HG03175 (cell line): ENCODE data around the gene CTNS.

Source experiments
- ATAC-seq: cut with Tn5 transposase; IDR thresholded peaks from one replicate; pipeline ENCODE4 v1.9.1; 2021; ENCODE audit warnings: mild to moderate bottlenecking, moderate library complexity; ENCODE audit not compliant: unreplicated experiment

The CTNS gene

GRCh38 chr17:3636154-3636907 lies at the start of gene CTNS, which contains the start of gene SHPK:
Gene CTNS (plus strand): TSS chr17:3636760. CDS start chr17:3640207, 3,447 bp downstream.
Gene SHPK (minus strand): TSS chr17:3636250. CDS start chr17:3636219, 31 bp downstream.
- ATAC-seq, result peak; percentile 94

GRCh38 chr17:3589784-3590183 lies 46.8 kb upstream of the CTNS start:
- ATAC-seq, result no peak

DNA sequence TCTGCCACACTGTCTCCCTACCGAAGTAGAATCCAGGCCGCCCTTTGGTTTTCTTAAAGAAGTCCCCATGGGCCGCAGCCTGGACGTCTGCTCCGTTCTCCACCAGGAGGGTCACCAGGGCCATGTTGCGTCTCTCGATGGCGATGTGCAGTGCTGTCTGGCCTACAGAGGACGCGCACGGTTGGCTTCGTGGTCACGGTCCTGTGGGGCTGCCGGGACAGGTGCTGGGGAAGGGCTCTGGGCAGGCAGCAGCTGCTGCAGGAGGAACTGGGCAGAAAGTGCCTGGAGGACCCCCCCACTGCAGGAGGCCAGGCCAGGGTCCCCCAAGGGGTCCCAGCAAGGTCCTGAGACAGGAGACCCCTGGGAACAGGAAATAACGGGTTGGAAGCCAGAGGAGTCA lies 46.3 kb upstream of the CTNS start:
- no peak for ATAC-seq

DNA sequence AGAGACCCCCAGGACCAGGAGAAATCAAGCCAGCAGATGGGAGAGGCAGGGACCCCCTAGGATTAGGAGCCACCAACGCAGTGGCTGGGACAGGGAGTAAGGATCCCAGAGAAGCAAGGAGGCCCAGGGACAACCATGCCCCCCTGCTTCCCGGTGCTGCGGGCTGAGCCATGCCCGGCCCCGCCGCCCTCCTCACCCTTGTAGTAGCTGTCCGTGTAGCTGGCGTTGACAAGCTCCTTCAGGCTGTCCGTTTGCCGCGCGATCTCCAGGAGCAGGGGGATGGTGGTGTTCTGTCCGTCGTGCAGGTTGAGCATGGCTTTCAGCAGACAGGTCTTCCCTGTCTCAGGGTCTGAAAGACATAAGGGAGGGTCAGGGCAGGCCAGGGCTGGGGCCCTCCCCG lies 45.8 kb upstream of the CTNS start:
- no peak for ATAC-seq

DNA sequence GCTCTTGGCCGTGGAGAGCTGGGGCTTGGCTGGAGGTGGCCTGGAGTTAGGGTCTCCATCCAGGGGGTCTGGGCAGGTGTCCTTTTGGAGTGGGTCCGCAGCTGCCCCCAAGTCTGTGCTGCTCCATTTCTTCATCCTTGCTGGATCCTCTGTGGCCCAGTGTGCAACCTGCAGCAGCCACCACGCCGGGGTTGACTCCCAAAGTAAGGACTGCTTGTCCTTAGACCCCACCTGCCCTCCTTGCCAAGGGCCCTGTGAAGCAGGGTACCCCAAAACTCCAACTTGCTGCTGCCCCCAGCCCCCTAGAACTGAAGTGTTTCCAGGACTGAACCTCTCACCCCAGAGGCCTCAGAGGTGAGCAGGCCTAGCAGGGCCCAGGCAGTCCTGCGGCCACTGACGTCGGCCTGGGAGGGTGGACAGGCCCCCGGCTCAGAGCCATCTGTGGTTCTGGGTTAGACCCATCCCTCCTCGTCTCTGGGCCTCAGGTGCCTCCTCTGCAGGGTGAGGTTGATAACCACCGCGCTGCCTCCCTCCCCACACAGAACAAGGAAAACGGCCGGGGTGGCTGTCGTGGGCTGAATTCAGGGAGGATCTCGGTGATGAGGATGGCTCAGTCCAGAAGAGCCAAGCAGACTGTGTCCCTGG lies 44.2 kb upstream of the CTNS start:
- no peak for ATAC-seq

- ATAC-seq, result no peak
These were observed 43.2 kb upstream of the CTNS start for GRCh38 chr17:3593384-3593783.

GRCh38 chr17:3594051-3594800 lies 42.3 kb upstream of the CTNS start:
- no peak for ATAC-seq

DNA sequence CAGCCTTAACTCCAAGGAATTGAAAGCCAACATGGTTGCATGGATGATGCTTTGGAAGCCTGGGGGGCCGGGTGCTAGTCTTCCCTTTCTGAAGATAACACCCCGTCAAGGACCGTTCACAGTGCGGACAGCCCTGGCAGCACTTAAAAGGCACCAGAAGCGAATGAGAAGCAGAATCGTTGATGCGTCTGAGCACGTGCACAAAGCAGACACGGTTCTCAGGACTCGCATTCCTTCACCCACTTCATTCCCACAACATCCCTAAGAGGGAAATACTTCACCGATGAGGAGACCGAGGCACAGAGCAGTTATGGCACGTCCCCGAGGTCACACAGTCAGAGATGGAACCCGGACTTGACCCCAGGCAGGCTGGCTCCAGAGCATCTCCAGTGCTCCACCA lies 41.6 kb upstream of the CTNS start:
- ATAC-seq, result no peak

- ATAC-seq, result no peak
These were observed 39.6 kb upstream of the CTNS start for GRCh38 chr17:3596804-3597464.

DNA sequence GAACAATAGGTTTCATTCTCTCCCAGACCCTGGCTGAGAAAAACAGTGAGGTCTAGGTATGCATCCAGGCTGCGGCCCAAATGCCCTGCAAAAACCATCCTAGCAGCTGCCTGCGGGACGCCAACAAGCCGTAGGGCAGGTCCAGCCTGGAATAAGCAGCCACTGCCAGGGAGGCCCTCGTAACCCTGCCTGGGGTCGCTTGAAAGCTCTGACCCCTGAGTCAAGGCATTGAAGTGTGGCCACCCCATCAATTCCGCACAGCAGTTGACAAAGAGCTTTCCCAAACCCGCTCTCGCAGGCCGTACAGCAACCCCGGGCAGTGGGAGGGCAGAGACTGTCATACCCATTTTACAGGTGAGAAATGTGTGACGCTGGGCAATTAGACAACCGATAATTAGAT lies 38.5 kb upstream of the CTNS start:
- no peak for ATAC-seq

DNA sequence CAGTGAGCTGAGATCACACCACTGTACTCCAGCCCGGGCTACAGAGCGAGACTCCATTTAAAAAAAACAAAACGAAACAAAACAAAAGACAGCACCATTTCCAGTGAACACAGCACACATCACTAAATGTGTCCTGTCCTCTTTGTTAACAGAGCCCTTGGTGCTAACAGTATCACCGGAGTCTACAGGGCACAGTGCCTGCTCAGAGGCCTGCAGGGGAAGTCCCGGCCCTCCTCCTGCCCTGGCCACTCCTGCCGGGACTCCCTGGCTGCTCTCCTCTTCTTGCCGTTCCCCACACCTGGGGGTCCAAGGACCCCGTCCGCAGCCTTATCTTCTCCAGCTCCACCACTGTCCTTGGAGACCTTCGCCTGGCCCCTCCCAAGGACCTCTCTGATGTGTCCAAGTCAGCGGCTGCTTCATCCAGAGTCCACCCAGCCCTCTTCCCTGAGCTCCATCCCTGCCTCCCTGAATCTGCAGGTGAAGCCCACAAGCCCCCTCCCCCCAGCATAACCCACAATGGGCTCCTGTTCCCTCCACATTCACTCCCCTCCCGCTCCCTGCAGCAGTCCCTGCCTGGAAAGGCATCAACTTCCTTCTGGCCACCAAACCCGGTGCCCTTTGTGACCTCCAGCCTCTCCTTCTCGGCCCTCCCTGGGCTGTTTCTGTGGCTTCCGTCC lies 35.9 kb upstream of the CTNS start:
- no peak for ATAC-seq

- ATAC-seq, result no peak
These were observed 34.1 kb upstream of the CTNS start for GRCh38 chr17:3602499-3602898.

- ATAC-seq, result no peak
These were observed 33.3 kb upstream of the CTNS start for GRCh38 chr17:3603119-3603869.

GRCh38 chr17:3603870-3604259 lies 32.7 kb upstream of the CTNS start:
- ATAC-seq, result no peak

DNA sequence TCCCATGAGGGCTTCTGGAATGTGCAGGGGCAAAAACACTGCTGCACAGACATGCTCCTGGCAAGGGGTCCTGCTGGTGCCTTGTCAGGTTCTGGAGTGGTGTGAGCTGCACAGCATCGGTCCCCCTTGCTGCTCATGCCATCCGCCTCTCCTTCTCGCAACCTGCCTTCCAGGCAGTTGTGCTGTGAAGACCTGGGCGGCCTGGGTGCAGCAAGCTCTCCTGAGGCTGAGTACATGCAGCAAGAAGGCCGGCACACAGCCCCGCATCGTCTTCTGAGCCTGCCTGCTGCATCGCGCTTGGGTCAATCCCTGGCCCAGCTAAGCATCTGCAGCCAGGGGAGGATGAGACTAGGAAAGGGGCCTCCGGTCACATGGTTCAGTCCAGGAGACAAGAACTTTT lies 26.9 kb upstream of the CTNS start:
- no peak for ATAC-seq

- no peak for ATAC-seq
These were observed 26.0 kb upstream of the CTNS start for GRCh38 chr17:3610523-3610922.

- ATAC-seq, result no peak
These were observed 23.4 kb upstream of the CTNS start for GRCh38 chr17:3613124-3613523.

- no peak for ATAC-seq
These were observed 21.2 kb upstream of the CTNS start for GRCh38 chr17:3615160-3615870.

- no peak for ATAC-seq
These were observed 15.3 kb upstream of the CTNS start for GRCh38 chr17:3621146-3621720.
